ENCODE results near the gene P2RX3. TPM values are rescaled to one million over a fixed set of nuclear protein-coding genes. Genes with fewer than 3 reads are reported as not detected.

Gene P2RX3
- total and polyA plus RNA-seq, 2 of the 8 experiments (the other 6 are each of a cell fraction or from before 2014, with no cell fraction given), result 0.45 to 0.47 TPM

DNA sequence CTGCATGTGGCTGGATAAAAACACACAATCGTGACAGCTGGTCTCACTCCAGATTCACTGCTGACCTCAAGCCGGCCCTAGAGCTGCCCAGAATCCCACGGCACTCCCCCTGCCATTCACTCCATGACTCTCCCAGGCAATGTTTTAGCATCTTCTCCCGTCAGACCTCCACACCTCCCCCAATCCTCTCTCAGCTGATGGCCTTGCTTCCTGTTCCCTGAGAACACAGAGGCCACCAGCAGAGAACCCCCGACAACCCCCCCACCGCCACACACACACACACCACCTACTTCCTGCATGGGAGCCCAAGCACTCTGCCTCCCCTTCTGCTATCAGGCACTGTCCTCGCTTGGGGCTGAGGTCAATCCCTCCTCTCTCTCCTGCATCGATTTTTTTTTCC is 22.7 kb upstream of the P2RX3 start (continued):
- no peak for TF ChIP-seq TCF12 (IDR thresholded peaks at IDR 0.05; ENCODE audit: low read depth, low read length)
- no peak for TF ChIP-seq KDM5A (IDR thresholded peaks at IDR 0.05; ENCODE audit: low read length)
- no peak for TF ChIP-seq SIX5 (IDR thresholded peaks at IDR 0.05; ENCODE audit: low read depth, low read length)
- no peak for TF ChIP-seq TBP (IDR thresholded peaks at IDR 0.05; ENCODE audit: low read depth, low read length)
- TF ChIP-seq CHD1 (IDR thresholded peaks at IDR 0.05; ENCODE audit: low read depth, low read length), result no peak
- no peak for TF ChIP-seq SP1 (IDR thresholded peaks at IDR 0.05; ENCODE audit: low read depth, low read length)

Measured in H1 (cell line).